HL-60 (cell line): Measurements from ENCODE around the gene MACROD2.

Source experiments
- DNase-seq, 2 experiments: peaks; one replicate each; pipeline ENCODE4 v3.0.0-alpha.2; 2010 to 2020; ENCODE audit warnings: low read depth in 1 of 2, low spot score in 1 of 2
- H3K27ac ChIP-seq: fragments of 250-450 bp; sonication (Bioruptor Pico); replicated peaks from 2 replicates; pipeline ENCODE4 v1.5.1; 2020; ENCODE audit warnings: mild to moderate bottlenecking, moderate library complexity
- H3K27me3 ChIP-seq: fragments of 250-450 bp; sonication (Bioruptor Pico); 2 replicates; pipeline ENCODE4 v1.5.1; 2021; ENCODE audit warnings: mild to moderate bottlenecking, moderate library complexity; ENCODE audit not compliant: insufficient read depth, poor library complexity, severe bottlenecking
- H3K4me3 ChIP-seq: replicated peaks from 2 replicates; pipeline ENCODE4 v1.5.1; 2011; ENCODE audit warnings: mild to moderate bottlenecking, control low read depth, low read length; ENCODE audit not compliant: insufficient read depth
- GABPA ChIP-seq: IDR thresholded peaks from 2 replicates; pipeline ENCODE4 v1.6.1; 2012; ENCODE audit warnings: low read depth
- POLR2AphosphoS5 ChIP-seq: IDR thresholded peaks from 2 replicates; pipeline ENCODE4 v1.6.1; 2012; ENCODE audit warnings: low read depth
- REST ChIP-seq: IDR thresholded peaks from 2 replicates; pipeline ENCODE4 v1.6.1; 2012; ENCODE audit warnings: low read depth; ENCODE audit not compliant: insufficient replicate concordance
- SPI1 ChIP-seq: IDR thresholded peaks from 2 replicates; pipeline ENCODE4 v1.6.1; 2012; ENCODE audit warnings: low read depth, mild to moderate bottlenecking, borderline replicate concordance
- TF ChIP-seq, protein P1 (sequence below): IDR thresholded peaks from one replicate; pipeline ENCODE4 v1.5.1; 2011; ENCODE audit warnings: low read length, control low read depth, inconsistent platforms; ENCODE audit not compliant: insufficient read depth

The MACROD2 gene

GRCh38 chr20:14556206-14556605 is 560.9 kb downstream of the MACROD2 start:
- Histone ChIP-seq H3K27ac (no peak overlapping the region), H3K4me3 (no peak overlapping the region), H3K27me3 (no peaks in the 10 kb centered on the region)
- DNase-seq: no peak
- TF ChIP-seq, protein P1, sequence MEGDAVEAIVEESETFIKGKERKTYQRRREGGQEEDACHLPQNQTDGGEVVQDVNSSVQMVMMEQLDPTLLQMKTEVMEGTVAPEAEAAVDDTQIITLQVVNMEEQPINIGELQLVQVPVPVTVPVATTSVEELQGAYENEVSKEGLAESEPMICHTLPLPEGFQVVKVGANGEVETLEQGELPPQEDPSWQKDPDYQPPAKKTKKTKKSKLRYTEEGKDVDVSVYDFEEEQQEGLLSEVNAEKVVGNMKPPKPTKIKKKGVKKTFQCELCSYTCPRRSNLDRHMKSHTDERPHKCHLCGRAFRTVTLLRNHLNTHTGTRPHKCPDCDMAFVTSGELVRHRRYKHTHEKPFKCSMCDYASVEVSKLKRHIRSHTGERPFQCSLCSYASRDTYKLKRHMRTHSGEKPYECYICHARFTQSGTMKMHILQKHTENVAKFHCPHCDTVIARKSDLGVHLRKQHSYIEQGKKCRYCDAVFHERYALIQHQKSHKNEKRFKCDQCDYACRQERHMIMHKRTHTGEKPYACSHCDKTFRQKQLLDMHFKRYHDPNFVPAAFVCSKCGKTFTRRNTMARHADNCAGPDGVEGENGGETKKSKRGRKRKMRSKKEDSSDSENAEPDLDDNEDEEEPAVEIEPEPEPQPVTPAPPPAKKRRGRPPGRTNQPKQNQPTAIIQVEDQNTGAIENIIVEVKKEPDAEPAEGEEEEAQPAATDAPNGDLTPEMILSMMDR: no peak
- no peak for TF ChIP-seq GABPA
- TF ChIP-seq POLR2AphosphoS5: no peak
- TF ChIP-seq REST: no peak
- TF ChIP-seq SPI1: no peak

GRCh38 chr20:14559612-14560011 is 564.3 kb downstream of the MACROD2 start:
- no peak for TF ChIP-seq REST
- no peak for TF ChIP-seq POLR2AphosphoS5
- TF ChIP-seq, protein P1: no peak
- TF ChIP-seq SPI1: no peak
- TF ChIP-seq GABPA: no peak
- no peak overlapping the region for H3K27ac ChIP-seq
- H3K4me3 ChIP-seq: no peak overlapping the region
- no peaks in the 10 kb centered on the region for H3K27me3 ChIP-seq
- DNase-seq: no peak

DNA sequence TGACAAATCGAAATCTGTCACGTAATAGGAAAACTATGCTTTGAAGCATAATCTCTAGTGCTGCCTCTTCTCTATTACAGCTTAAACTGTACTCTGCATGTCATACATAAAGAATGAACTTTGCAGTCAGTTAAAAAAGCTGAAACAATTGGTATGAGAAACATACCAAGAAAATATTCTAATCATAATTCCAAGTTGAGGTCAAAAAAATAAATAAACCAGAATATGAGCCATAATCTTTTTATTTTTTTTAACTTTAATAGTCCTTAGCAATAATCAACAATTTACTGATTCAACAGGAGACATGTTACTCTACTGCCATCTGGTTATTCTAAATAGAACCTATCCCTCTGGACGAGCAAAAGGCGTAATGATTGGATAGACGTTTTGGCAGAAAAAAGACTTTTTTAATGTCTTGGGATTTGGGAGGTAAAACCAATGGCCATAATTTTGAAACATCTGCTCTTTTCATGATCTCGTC is 566.5 kb downstream of the MACROD2 start:
- Histone ChIP-seq H3K27ac (no peak overlapping the region), H3K27me3 (no peaks in the 10 kb centered on the region), H3K4me3 (no peak overlapping the region)
- no peak for DNase-seq
- TF ChIP-seq SPI1 (no peak), REST (no peak), POLR2AphosphoS5 (no peak), GABPA (no peak)
- TF ChIP-seq, protein P1: no peak
